GM21737 (cell line): ENCODE measurements around the gene PDE8B.

Source experiments
- ATAC-seq: cut with Tn5 transposase; IDR thresholded peaks from one replicate; pipeline ENCODE4 v1.9.1; 2021; ENCODE audit warnings: mild to moderate bottlenecking, moderate library complexity; ENCODE audit not compliant: unreplicated experiment

PDE8B gene

GRCh38 chr5:77316871-77317661, 106.6 kb downstream of the PDE8B start:
- no peak for ATAC-seq

- no peak for ATAC-seq
Observed at GRCh38 chr5:77318060-77318459, 107.6 kb downstream of the PDE8B start.

GRCh38 chr5:77319117-77319804, 108.8 kb downstream of the PDE8B start:
- ATAC-seq, result no peak

- ATAC-seq, result no peak
Observed at GRCh38 chr5:77321793-77322394, 111.4 kb downstream of the PDE8B start.

GRCh38 chr5:77322406-77322805, 111.9 kb downstream of the PDE8B start:
- ATAC-seq, result no peak

GRCh38 chr5:77325921-77326541, 115.6 kb downstream of the PDE8B start:
- no peak for ATAC-seq

- ATAC-seq, result no peak
Observed at GRCh38 chr5:77326986-77327734, 116.7 kb downstream of the PDE8B start.

- ATAC-seq, result no peak
Observed at GRCh38 chr5:77328930-77329647, 118.6 kb downstream of the PDE8B start.

- no peak for ATAC-seq
Observed at GRCh38 chr5:77329664-77330430, 119.4 kb downstream of the PDE8B start.

- ATAC-seq, result no peak
Observed at GRCh38 chr5:77333036-77333435, 122.6 kb downstream of the PDE8B start.

GRCh38 chr5:77333451-77334123, 123.1 kb downstream of the PDE8B start:
- no peak for ATAC-seq

GRCh38 chr5:77337246-77337645, 126.8 kb downstream of the PDE8B start:
- ATAC-seq, result no peak

GRCh38 chr5:77337686-77338085, 127.2 kb downstream of the PDE8B start:
- no peak for ATAC-seq

GRCh38 chr5:77339337-77339890, 128.9 kb downstream of the PDE8B start:
- no peak for ATAC-seq

GRCh38 chr5:77343165-77343564, 132.7 kb downstream of the PDE8B start:
- no peak for ATAC-seq

- no peak for ATAC-seq
Observed at GRCh38 chr5:77347435-77348098, 137.1 kb downstream of the PDE8B start.

GRCh38 chr5:77353251-77353650, 142.8 kb downstream of the PDE8B start:
- no peak for ATAC-seq

- ATAC-seq, result no peak
Observed at GRCh38 chr5:77354454-77354853, 144.0 kb downstream of the PDE8B start.
